Hepatocyte (in vitro differentiated cells): ENCODE measurements around the gene ARFGAP1. TPM values are rescaled to one million over a fixed set of nuclear protein-coding genes. Genes with fewer than 3 reads are reported as not detected.

Source experiments
- DNase-seq: peaks from one replicate; pipeline ENCODE4 v3.0.0-alpha.2; 2016; ENCODE audit warnings: low spot score
- H2AFZ ChIP-seq: fragments of 200-600 bp; sonication (generic); 2 replicates; pipeline ENCODE4 v1.6.0; 2016; ENCODE audit warnings: antibody characterized with exemption, mild to moderate bottlenecking
- H3K27ac ChIP-seq: fragments of 200-600 bp; sonication (generic); 2 replicates; pipeline ENCODE4 v1.5.1; 2016; ENCODE audit warnings: mild to moderate bottlenecking
- H3K27me3 ChIP-seq: fragments of 200-600 bp; sonication (generic); 2 replicates; pipeline ENCODE4 v1.6.1; 2016
- H3K36me3 ChIP-seq: fragments of 200-600 bp; sonication (generic); replicated peaks from 2 replicates; pipeline ENCODE4 v1.5.1; 2016; ENCODE audit warnings: low read depth; ENCODE audit not compliant: insufficient read depth
- H3K4me1 ChIP-seq: fragments of 200-600 bp; sonication (generic); 2 replicates; pipeline ENCODE4 v1.5.1; 2016; ENCODE audit warnings: mild to moderate bottlenecking, moderate library complexity; ENCODE audit not compliant: insufficient read depth
- H3K4me2 ChIP-seq: fragments of 200-600 bp; sonication (generic); 2 replicates; pipeline ENCODE4 v1.6.0; 2016
- H3K4me3 ChIP-seq: fragments of 200-600 bp; sonication (generic); 2 replicates; pipeline ENCODE4 v1.5.1; 2016; ENCODE audit warnings: mild to moderate bottlenecking
- H3K79me2 ChIP-seq: fragments of 200-600 bp; sonication (generic); 2 replicates; pipeline ENCODE4 v1.6.0; 2017; ENCODE audit warnings: mild to moderate bottlenecking
- H3K9me2 ChIP-seq: fragments of 200-600 bp; sonication (generic); replicated peaks from 2 replicates; pipeline ENCODE4 v1.6.0; 2017; ENCODE audit warnings: mild to moderate bottlenecking; ENCODE audit not compliant: insufficient read depth
- H3K9me3 ChIP-seq: fragments of 200-600 bp; sonication (generic); 2 replicates; pipeline ENCODE4 v1.5.1; 2016; ENCODE audit warnings: low read depth, mild to moderate bottlenecking
- H4K20me1 ChIP-seq: fragments of 200-600 bp; sonication (generic); 2 replicates; pipeline ENCODE4 v1.6.0; 2016; ENCODE audit warnings: mild to moderate bottlenecking; ENCODE audit not compliant: insufficient read depth, poor library complexity, severe bottlenecking
- CTCF ChIP-seq: fragments of 200-600 bp; sonication (generic); IDR thresholded peaks from 2 replicates; pipeline ENCODE4 v1.5.1; 2016; ENCODE audit warnings: antibody characterized with exemption, mild to moderate bottlenecking; ENCODE audit not compliant: poor library complexity
- EZH2 ChIP-seq: fragments of 200-600 bp; sonication (generic); IDR thresholded peaks from 2 replicates; pipeline ENCODE4 v1.6.1; 2016; ENCODE audit warnings: antibody characterized with exemption, mild to moderate bottlenecking, borderline replicate concordance
- EZH2phosphoT487 ChIP-seq: fragments of 200-600 bp; sonication (generic); IDR thresholded peaks from one replicate; pipeline ENCODE4 v1.6.1; 2018; ENCODE audit warnings: antibody characterized with exemption, mild to moderate bottlenecking, low read depth, moderate library complexity; ENCODE audit not compliant: unreplicated experiment, severe bottlenecking
- WGBS: methylation state at CpG from one replicate; pipeline ENCODE4 v1.1.6; 2016; ENCODE audit warnings: low lambda C conversion rate; ENCODE audit errors: missing lambda C conversion rate; 5-methylcytosine and 5-hydroxymethylcytosine counted together
- polyA plus RNA-seq: library from polyadenylated mRNA; unstranded; fragments of >200 nt; fragmentation: Nextera tagmentation; extraction: Ambion mirVana; gene quantifications from 2 replicates; pipeline ENCODE4 v1.2.1, GENCODE V29; 2016
- total RNA-seq: library from RNA; depleted of rRNA; stranded (reverse); fragments of >200 nt; gene quantifications from 2 replicates; pipeline ENCODE4 v1.2.3, GENCODE V29; 2014

ARFGAP1 gene
- total and polyA plus RNA-seq, 2 experiments from 2014 or later = 78.2 to 99.0 TPM

GRCh38 chr20:63290136-63290676 is 17.6 kb downstream of the ARFGAP1 start:
- Histone ChIP-seq H3K4me1 (peaks cover 3% of the 10 kb centered on the region), H3K27ac (no peak overlapping the region), H3K27me3 (no peaks in the 10 kb centered on the region), H3K79me2 (no peaks in the 10 kb centered on the region), H3K4me2 (no peak overlapping the region), H2AFZ (no peak overlapping the region), H4K20me1 (no peaks in the 10 kb centered on the region), H3K36me3 (no peaks in the 10 kb centered on the region), H3K9me3 (no peaks in the 10 kb centered on the region), H3K9me2 (no peaks in the 10 kb centered on the region), H3K4me3 (no peak overlapping the region)
- TF ChIP-seq EZH2phosphoT487 (no peak), CTCF (no peak), EZH2 (no peak)
- DNase-seq = no peak
- WGBS = 95% methylated on average over 17 of the region's 17 CpGs

- Histone ChIP-seq H3K27me3 (peaks cover 5% of the 10 kb centered on the region), H3K4me3 (no peak overlapping the region), H3K27ac (no peak overlapping the region), H3K4me1 (peaks cover 3% of the 10 kb centered on the region), H2AFZ (no peak overlapping the region), H3K9me3 (no peaks in the 10 kb centered on the region), H3K79me2 (no peaks in the 10 kb centered on the region), H3K9me2 (no peaks in the 10 kb centered on the region), H4K20me1 (no peaks in the 10 kb centered on the region), H3K4me2 (no peak overlapping the region), H3K36me3 (no peaks in the 10 kb centered on the region)
- peak; percentile 73 for DNase-seq
- TF ChIP-seq EZH2phosphoT487 (no peak), CTCF (peak; percentile 65)
- 47% methylated on average over 23 of the region's 26 CpGs for WGBS
Measured at GRCh38 chr20:63290677-63291472, 18.3 kb downstream of the ARFGAP1 start.

- Histone ChIP-seq H3K27ac (no peak overlapping the region), H3K9me3 (no peaks in the 10 kb centered on the region), H3K9me2 (no peaks in the 10 kb centered on the region), H3K4me3 (no peak overlapping the region), H3K4me1 (peaks cover 3% of the 10 kb centered on the region), H3K4me2 (no peak overlapping the region), H3K27me3 (peaks cover 10% of the 10 kb centered on the region), H3K79me2 (no peaks in the 10 kb centered on the region), H2AFZ (no peak overlapping the region), H4K20me1 (no peaks in the 10 kb centered on the region), H3K36me3 (no peaks in the 10 kb centered on the region)
- TF ChIP-seq EZH2 = no peak
- 89% methylated on average over 8 of the region's 10 CpGs for WGBS
- no peak for DNase-seq
Measured at GRCh38 chr20:63291811-63292210, 19.2 kb downstream of the ARFGAP1 start.

- 85% methylated on average over 16 of the region's 16 CpGs for WGBS
- Histone ChIP-seq H3K36me3 (no peaks in the 10 kb centered on the region), H3K27me3 (peaks cover 10% of the 10 kb centered on the region), H4K20me1 (no peaks in the 10 kb centered on the region), H3K9me2 (no peaks in the 10 kb centered on the region), H3K27ac (no peak overlapping the region), H3K9me3 (no peaks in the 10 kb centered on the region), H3K79me2 (no peaks in the 10 kb centered on the region), H3K4me3 (no peak overlapping the region), H3K4me2 (no peak overlapping the region), H2AFZ (no peak overlapping the region), H3K4me1 (peaks cover 3% of the 10 kb centered on the region)
- DNase-seq = no peak
- TF ChIP-seq EZH2 = no peak
- TF ChIP-seq CTCF = no peak
- TF ChIP-seq EZH2phosphoT487 = no peak
Measured at GRCh38 chr20:63292292-63292701, 19.7 kb downstream of the ARFGAP1 start.
